ENCODE measurements around the gene DUSP22.

The DUSP22 gene

GRCh38 chr6:397056-397455, 104.8 kb downstream of the DUSP22 start:
- TF ChIP-seq CTCF (conservative IDR thresholded peaks at IDR 0.05) (no peak), ZFX (IDR thresholded peaks at IDR 0.05) (no peak)

GRCh38 chr6:397604-398003, 105.3 kb downstream of the DUSP22 start:
- TF ChIP-seq CTCF (conservative IDR thresholded peaks at IDR 0.05) (no peak), ZFX (IDR thresholded peaks at IDR 0.05) (no peak)
- no peak overlapping the region for H3K27ac ChIP-seq

More at GRCh38 chr6:397056-397455, 104.8 kb downstream of the DUSP22 start:
- H3K27ac ChIP-seq, result no peak overlapping the region

- no peak overlapping the region for H3K27ac ChIP-seq
- TF ChIP-seq ZFX (IDR thresholded peaks at IDR 0.05) (no peak), CTCF (conservative IDR thresholded peaks at IDR 0.05) (no peak)
These were observed 105.8 kb downstream of the DUSP22 start for GRCh38 chr6:398065-398464.

GRCh38 chr6:398558-399078, 106.3 kb downstream of the DUSP22 start:
- no peak overlapping the region for H3K27ac ChIP-seq
- TF ChIP-seq ZFX (IDR thresholded peaks at IDR 0.05) (no peak), CTCF (conservative IDR thresholded peaks at IDR 0.05) (no peak)

GRCh38 chr6:399785-400534, 107.7 kb downstream of the DUSP22 start:
- H3K27ac ChIP-seq, result no peak overlapping the region
- no peak for TF ChIP-seq CTCF (conservative IDR thresholded peaks at IDR 0.05)
- no peak for TF ChIP-seq ZFX (IDR thresholded peaks at IDR 0.05)

GRCh38 chr6:400815-401214, 108.5 kb downstream of the DUSP22 start:
- H3K27ac ChIP-seq, result no peak overlapping the region
- TF ChIP-seq CTCF (conservative IDR thresholded peaks at IDR 0.05) (no peak), ZFX (IDR thresholded peaks at IDR 0.05) (no peak)
